Measurements from ENCODE around the gene MYPOP.

GRCh38 chr19:45860359-45861259, 41.8 kb downstream of the MYPOP start:
- no peak for TF ChIP-seq RBAK (CRISPR knock-in tag; IDR thresholded peaks at IDR 0.05)
- TF ChIP-seq GMEB1 (CRISPR knock-in tag; IDR thresholded peaks at IDR 0.05; ENCODE audit: borderline replicate concordance): no peak
- TF ChIP-seq SIN3A (IDR thresholded peaks at IDR 0.05; ENCODE audit: borderline replicate concordance, low read depth, low read length): no peak
- no peak for TF ChIP-seq ZBTB4 (CRISPR knock-in tag; IDR thresholded peaks at IDR 0.05; ENCODE audit: borderline replicate concordance)
- no peak for TF ChIP-seq ZNF10 (CRISPR knock-in tag; IDR thresholded peaks at IDR 0.05; ENCODE audit: borderline replicate concordance, low read depth)
- TF ChIP-seq EP300 (IDR thresholded peaks at IDR 0.05; ENCODE audit: low read depth in 2 of 2, low read length in 2 of 2): no peak
- TF ChIP-seq EP300 (CRISPR knock-in tag; IDR thresholded peaks at IDR 0.05; ENCODE audit: borderline replicate concordance): no peak
- no peak for TF ChIP-seq CEBPZ (IDR thresholded peaks at IDR 0.05; ENCODE audit: low read length)
- TF ChIP-seq CTCF (CRISPR knock-in tag; IDR thresholded peaks at IDR 0.05): no peak
- no peak for TF ChIP-seq NR2C2 (CRISPR knock-in tag; IDR thresholded peaks at IDR 0.05; ENCODE audit: borderline replicate concordance)
- TF ChIP-seq ERF (CRISPR knock-in tag; IDR thresholded peaks at IDR 0.05): no peak
